ENCODE measurements around the gene RBM20. TPM values are rescaled to one million over a fixed set of nuclear protein-coding genes. Genes with fewer than 3 reads are reported as not detected.

Gene RBM20
- total and polyA plus RNA-seq, 10 of the 15 experiments (the other 5 are each of a cell fraction or from before 2014, with no cell fraction given), result 0.04 to 0.26 (median 0.15) TPM

DNA sequence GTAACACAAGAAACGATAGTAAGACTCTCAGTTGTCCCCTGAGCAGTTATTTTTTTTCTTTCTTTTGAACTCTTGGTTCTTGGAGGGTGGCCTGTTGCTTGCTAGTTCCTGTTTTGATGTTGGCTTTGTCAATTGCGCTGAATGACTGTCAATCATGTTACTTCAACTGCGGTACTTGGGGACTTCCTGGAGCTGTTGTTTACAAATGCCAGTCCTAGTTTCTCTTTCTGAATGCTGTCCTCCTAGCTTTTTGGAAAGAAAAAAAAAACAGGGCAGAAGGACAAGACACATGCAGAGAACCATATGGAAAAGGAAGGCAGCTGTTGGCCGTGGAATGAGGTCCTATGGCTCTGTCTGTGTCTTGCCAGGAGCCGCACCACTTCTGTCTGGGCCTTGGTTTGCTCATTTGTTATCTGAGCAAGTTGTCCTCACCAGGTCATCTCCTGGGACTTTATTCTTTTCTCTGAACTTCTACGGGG, 220.6 kb downstream of the RBM20 start:
- POLR2A ChIA-PET, result interaction anchor here (0.7 to 5.2 kb wide), 21 partner anchors 12 to 560 kb away, joined by 3 to 78 read pairs (median 4); no protein-coding TSS in a partner anchor
- Histone ChIP-seq H2AFZ (ENCODE audit: control insufficient read depth, low read depth, low read length) (peak overlapping the region; percentile 43), H3K79me2 (ENCODE audit: control insufficient read depth, insufficient read depth, low read length) (peaks cover 7% of the 10 kb centered on the region), H3K4me1 (ENCODE audit: control insufficient read depth, insufficient read depth, low read length) (peaks cover 93% of the 10 kb centered on the region), H3K9me3 (replicated peaks; ENCODE audit: control insufficient read depth, insufficient read depth, low read length) (no peaks in the 10 kb centered on the region), H3K4me3 (peak overlapping the region; percentile 62; the same call in 1 of the 2 replicates), H3K9ac (ENCODE audit: control insufficient read depth, insufficient read depth, low read length) (peak overlapping the region; percentile 80), H3K4me2 (ENCODE audit: control insufficient read depth, insufficient read depth) (peak overlapping the region; percentile 91), H3K36me3 (ENCODE audit: control insufficient read depth in 2 of 2, insufficient read depth in 2 of 2, low read length in 1 of 2) (no peaks in the 10 kb centered on the region), H3K27me3 (replicated peaks in 1 of 2; ENCODE audit: control insufficient read depth in 2 of 2, insufficient read depth in 2 of 2, low read length in 1 of 2) (no peaks in the 10 kb centered on the region), H4K20me1 (ENCODE audit: control insufficient read depth, insufficient read depth) (no peaks in the 10 kb centered on the region), H3K27ac (ENCODE audit: control insufficient read depth, insufficient read depth) (peak overlapping the region; percentile 99)
- ATAC-seq, result peak; percentile 61
- no TSS peak for BruUV-seq (replicated peaks)
- intact Hi-C loops (cut with micrococcal nuclease; ENCODE audit: unreplicated experiment), result loop anchor here (1.0 to 5.0 kb wide), 3 partner anchors 21 to 787 kb away; partner anchors contain the start of genes BBIP1 and SHOC2
- peak; percentile 83 for FAIRE-seq
- SMC1A ChIA-PET (ENCODE audit: uncharacterized antibody, unreplicated experiment), result interaction anchor here (0.7 to 5.1 kb wide), 21 partner anchors 8 to 368 kb away, joined by 3 to 139 read pairs (median 4); no protein-coding TSS in a partner anchor
- DNase-seq (ENCODE audit: low read depth, low spot score), result peak; percentile 97
- WGBS (ENCODE audit: insufficient coverage, insufficient replicate concordance, low lambda C conversion rate, missing lambda C conversion rate), result under 1% methylated on average over 6 of the region's 6 CpGs
- RAD21 ChIA-PET (ENCODE audit: unreplicated experiment), result interaction anchor here (0.7 to 5.3 kb wide), 15 partner anchors 9 to 104 kb away, joined by 3 to 138 read pairs (median 6); partner anchors contain the start of genes BBIP1 and SHOC2
- CTCF ChIA-PET, result interaction anchor here (0.6 to 5.2 kb wide), 6 partner anchors 9 to 61 kb away, joined by 3 to 53 read pairs (median 4); no protein-coding TSS in a partner anchor
- in situ Hi-C loops (cut with MboI), result no loop called here
- peak; percentile 64; the same call in 1 of the 2 replicates for TF ChIP-seq SIN3A (IDR thresholded peaks at IDR 0.05; ENCODE audit: low read depth, low read length)
- no peak for TF ChIP-seq E2F8 (IDR thresholded peaks at IDR 0.05; ENCODE audit: low read depth, partially characterized antibody)
- TF ChIP-seq NFYB (IDR thresholded peaks at IDR 0.05; ENCODE audit: insufficient read depth, low read depth, low read length), result peak; percentile 80
- no peak; the same call in 1 of the 2 replicates for TF ChIP-seq PAX8 (IDR thresholded peaks at IDR 0.05)
- no peak for TF ChIP-seq BCL3 (IDR thresholded peaks at IDR 0.05; ENCODE audit: borderline replicate concordance, insufficient read depth, low read depth, low read length, poor library complexity, severe bottlenecking)
- TF ChIP-seq SUPT20H (IDR thresholded peaks at IDR 0.05; ENCODE audit: borderline replicate concordance, control insufficient read depth, low read depth, low read length), result no peak
- no peak for TF ChIP-seq STAT1 (conservative IDR thresholded peaks at IDR 0.05)
- TF ChIP-seq MLLT1 (IDR thresholded peaks at IDR 0.05), result no peak
- peak; percentile 16 to 71; a peak in 1 of 4 replicates for TF ChIP-seq EP300 (IDR thresholded peaks at IDR 0.05; ENCODE audit: borderline replicate concordance in 1 of 2, control insufficient read depth in 1 of 2, low read depth in 2 of 2, low read length in 2 of 2)
- peak; percentile 51; the same call in 1 of the 2 replicates for TF ChIP-seq ATF7 (IDR thresholded peaks at IDR 0.05; ENCODE audit: low read depth)
- no peak for TF ChIP-seq KDM1A (IDR thresholded peaks at IDR 0.05; ENCODE audit: borderline replicate concordance)
- no peak for TF ChIP-seq CEBPB (IDR thresholded peaks at IDR 0.05; ENCODE audit: borderline replicate concordance in 1 of 2, low read depth in 2 of 2, low read length in 2 of 2)
- no peak for TF ChIP-seq HCFC1 (IDR thresholded peaks at IDR 0.05; ENCODE audit: low read length)
- TF ChIP-seq YY1 (IDR thresholded peaks at IDR 0.05; ENCODE audit: low read depth, low read length), result 0 out of 2 replicates have a peak, but pooled peaks have one; percentile 9
- peak; percentile 32; the same call in 1 of the 2 replicates for TF ChIP-seq MEF2A (IDR thresholded peaks at IDR 0.05; ENCODE audit: insufficient read depth, low read depth, low read length)
- no peak for TF ChIP-seq ESRRA (IDR thresholded peaks at IDR 0.05; ENCODE audit: low read length)
- no peak; the same call in 1 of the 2 replicates for TF ChIP-seq IKZF1 (conservative IDR thresholded peaks at IDR 0.05)
- 0 out of 2 replicates have a peak, but pooled peaks have one; percentile 41 for TF ChIP-seq SMARCA5 (IDR thresholded peaks at IDR 0.05)

Data from GM12878 (cell line).